CD4-positive, alpha-beta T cell treated with Interleukin-6 at 100 ng/mL for 8 hours (primary cell): Measurements from ENCODE around the gene SCD5.
"Not testable (repeated sequence)": the region's sequence is repeated elsewhere in the genome, so short reads cannot be mapped to it uniquely, and the experiment has no call there.

ENCODE experiments used
- DNase-seq: peaks from one replicate; pipeline ENCODE4 v3.0.0-alpha.2; 2020; ENCODE audit warnings: mixed read lengths, low spot score

The SCD5 gene

GRCh38 chr4:82798168-82799005, at the start of gene SCD5:
SCD5 (minus strand) TSS chr4:82798796; CDS start chr4:82798537, 259 bp downstream.
- no peak for DNase-seq

- DNase-seq, result no peak
Observed at GRCh38 chr4:82842593-82842992, 44.0 kb upstream of the SCD5 start.

- no peak for DNase-seq
Observed at GRCh38 chr4:82839624-82840023, 41.0 kb upstream of the SCD5 start.

- DNase-seq, result no peak
Observed at GRCh38 chr4:82833696-82834313, 35.2 kb upstream of the SCD5 start.

GRCh38 chr4:82833060-82833459, 34.5 kb upstream of the SCD5 start:
- DNase-seq, result not testable (repeated sequence)

- no peak for DNase-seq
Observed at GRCh38 chr4:82825425-82825824, 26.8 kb upstream of the SCD5 start.

- DNase-seq, result no peak
Observed at GRCh38 chr4:82823062-82823461, 24.5 kb upstream of the SCD5 start.

GRCh38 chr4:82820689-82821088, 22.1 kb upstream of the SCD5 start:
- DNase-seq, result no peak

- DNase-seq, result no peak
Observed at GRCh38 chr4:82818664-82819662, 20.4 kb upstream of the SCD5 start.

GRCh38 chr4:82816874-82817273, 18.3 kb upstream of the SCD5 start:
- DNase-seq, result not testable (repeated sequence)

GRCh38 chr4:82814034-82814433, 15.4 kb upstream of the SCD5 start:
- DNase-seq, result no peak

- no peak for DNase-seq
Observed at GRCh38 chr4:82811838-82812341, 13.3 kb upstream of the SCD5 start.

GRCh38 chr4:82811392-82811791, 12.8 kb upstream of the SCD5 start:
- no peak for DNase-seq

- DNase-seq, result no peak
Observed at GRCh38 chr4:82810176-82810575, 11.6 kb upstream of the SCD5 start.

- DNase-seq, result no peak
Observed at GRCh38 chr4:82809619-82810018, 11.0 kb upstream of the SCD5 start.

- no peak for DNase-seq
Observed at GRCh38 chr4:82803746-82804145, 5.2 kb upstream of the SCD5 start.

- DNase-seq, result no peak
Observed at GRCh38 chr4:82802911-82803310, 4.3 kb upstream of the SCD5 start.

- DNase-seq, result no peak
Observed at GRCh38 chr4:82801910-82802521, 3.4 kb upstream of the SCD5 start.

GRCh38 chr4:82799006-82799881, 648 bp upstream of the SCD5 start:
- no peak for DNase-seq

GRCh38 chr4:82797405-82798111, 1.0 kb downstream of the SCD5 start:
- no peak for DNase-seq
